GM12865 (cell line): ENCODE data around the gene KLHL12.
"Not testable (repeated sequence)": the region's sequence is repeated elsewhere in the genome, so short reads cannot be mapped to it uniquely, and the experiment has no call there.

Experiments
- DNase-seq: peaks from one replicate; pipeline ENCODE4 v3.0.0; 2010; ENCODE audit warnings: low read depth
- H3K4me3 ChIP-seq: 2 replicates; pipeline ENCODE4 v1.5.1; 2011; ENCODE audit warnings: mild to moderate bottlenecking, low read depth, low read length, control low read depth
- CTCF ChIP-seq: IDR thresholded peaks from 2 replicates; pipeline ENCODE4 v1.5.1; 2011; ENCODE audit warnings: low read length, control low read depth, low read depth, inconsistent platforms; ENCODE audit not compliant: insufficient read depth; ENCODE audit errors: missing control alignments

Gene KLHL12

GRCh38 chr1:202909494-202909893 is 17.5 kb downstream of the KLHL12 start:
- DNase-seq = no peak
- no peak for TF ChIP-seq CTCF
- H3K4me3 ChIP-seq = no peak overlapping the region

- no peak for TF ChIP-seq CTCF
- no peak overlapping the region for H3K4me3 ChIP-seq
- no peak for DNase-seq
Observed at GRCh38 chr1:202908998-202909397, 18.0 kb downstream of the KLHL12 start.

DNA sequence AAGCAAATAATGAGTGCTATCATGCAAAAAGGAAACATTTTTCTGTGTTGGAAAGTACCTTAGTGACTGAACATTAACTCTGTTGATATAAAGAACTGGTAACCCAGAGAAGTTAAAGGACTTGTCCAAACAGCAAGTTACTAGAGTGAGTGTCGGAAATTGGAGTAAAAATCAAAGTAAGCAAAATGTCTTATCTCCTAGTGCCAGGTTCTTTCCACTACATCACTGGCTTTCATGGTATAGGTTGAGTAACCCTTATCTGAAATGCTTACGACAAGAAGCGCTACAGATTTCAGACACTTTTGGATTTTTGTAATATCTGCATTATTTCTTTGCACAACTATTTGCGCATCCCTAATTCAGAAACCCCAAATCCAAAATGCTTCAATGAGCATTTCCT is 21.7 kb downstream of the KLHL12 start:
- H3K4me3 ChIP-seq = no peak overlapping the region
- no peak for TF ChIP-seq CTCF
- DNase-seq = no peak

DNA sequence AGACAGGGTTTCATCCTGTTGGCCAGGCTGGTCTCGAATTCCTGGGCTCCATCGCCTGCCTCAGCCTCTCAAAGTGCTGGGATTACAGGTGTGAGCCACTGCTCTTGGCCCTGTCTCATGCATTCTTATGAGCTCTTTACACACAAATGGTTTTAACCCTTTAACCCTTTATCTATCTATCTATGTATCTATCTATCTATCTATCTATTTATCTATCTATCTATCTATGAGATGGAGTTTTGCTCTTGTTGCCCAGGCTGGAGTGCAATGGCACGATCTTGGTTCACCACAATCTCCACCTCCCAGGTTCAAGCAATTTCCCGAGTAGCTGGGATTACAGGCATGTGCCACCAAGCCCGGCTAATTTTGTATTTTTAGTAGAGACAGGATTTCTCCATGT is 23.2 kb downstream of the KLHL12 start:
- H3K4me3 ChIP-seq, DNase-seq: not testable (repeated sequence)

DNA sequence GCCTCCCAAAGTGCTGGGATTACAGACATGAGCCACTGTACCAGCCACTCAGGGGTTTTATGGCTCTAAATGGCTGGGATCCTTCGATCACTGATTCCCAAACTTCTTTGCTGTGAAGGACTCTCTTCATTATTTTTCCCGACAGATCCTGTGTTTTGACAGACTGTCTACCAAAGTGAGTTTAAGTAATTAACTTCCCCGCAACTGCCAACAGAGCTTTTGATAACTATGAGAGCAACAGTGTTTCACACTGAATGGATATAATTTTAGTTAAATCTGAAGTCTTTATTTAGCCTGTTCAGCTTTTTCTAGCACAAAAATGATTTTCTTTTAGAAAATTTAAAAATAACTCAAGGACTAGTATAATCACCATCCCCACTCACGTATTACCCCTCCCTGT is 25.5 kb downstream of the KLHL12 start:
- no peak for TF ChIP-seq CTCF
- no peak for DNase-seq
- no peak overlapping the region for H3K4me3 ChIP-seq

DNA sequence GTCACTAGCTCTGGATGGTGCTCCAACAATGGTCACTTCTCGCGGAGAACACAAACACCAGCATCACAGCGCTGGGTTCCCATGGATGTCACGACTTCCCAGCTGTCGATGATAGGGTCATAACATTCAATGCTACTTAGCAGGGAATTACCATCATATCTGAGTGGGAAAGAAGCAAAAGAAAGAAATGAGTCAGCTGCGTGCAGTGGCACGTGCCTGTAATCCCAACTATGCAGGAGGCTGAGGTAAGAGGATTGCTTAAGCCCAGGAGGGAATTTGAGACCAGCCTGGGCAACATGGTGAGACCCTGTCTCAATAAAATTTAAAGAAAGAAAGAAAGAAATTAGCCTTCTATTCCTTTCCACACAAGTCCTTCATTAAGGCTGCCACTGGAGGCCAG is 34.5 kb downstream of the KLHL12 start:
- DNase-seq = no peak
- H3K4me3 ChIP-seq = no peak overlapping the region
- TF ChIP-seq CTCF = no peak

- DNase-seq = no peak
- no peak for TF ChIP-seq CTCF
Observed at GRCh38 chr1:202890392-202890791, 36.6 kb downstream of the KLHL12 start.

More at GRCh38 chr1:202890392-202890791, 36.6 kb downstream of the KLHL12 start:
- H3K4me3 ChIP-seq = no peak overlapping the region
